HG03439 (cell line): Measurements from ENCODE around the gene AKT1S1.

ENCODE experiments used
- ATAC-seq: cut with Tn5 transposase; IDR thresholded peaks from one replicate; pipeline ENCODE4 v1.9.1; 2021; ENCODE audit warnings: mild to moderate bottlenecking, moderate library complexity; ENCODE audit not compliant: unreplicated experiment

Gene AKT1S1

GRCh38 chr19:49908480-49909420, 31.6 kb upstream of the AKT1S1 start:
- no peak for ATAC-seq

- ATAC-seq = no peak
Measured at GRCh38 chr19:49907745-49908446, 30.7 kb upstream of the AKT1S1 start.

DNA sequence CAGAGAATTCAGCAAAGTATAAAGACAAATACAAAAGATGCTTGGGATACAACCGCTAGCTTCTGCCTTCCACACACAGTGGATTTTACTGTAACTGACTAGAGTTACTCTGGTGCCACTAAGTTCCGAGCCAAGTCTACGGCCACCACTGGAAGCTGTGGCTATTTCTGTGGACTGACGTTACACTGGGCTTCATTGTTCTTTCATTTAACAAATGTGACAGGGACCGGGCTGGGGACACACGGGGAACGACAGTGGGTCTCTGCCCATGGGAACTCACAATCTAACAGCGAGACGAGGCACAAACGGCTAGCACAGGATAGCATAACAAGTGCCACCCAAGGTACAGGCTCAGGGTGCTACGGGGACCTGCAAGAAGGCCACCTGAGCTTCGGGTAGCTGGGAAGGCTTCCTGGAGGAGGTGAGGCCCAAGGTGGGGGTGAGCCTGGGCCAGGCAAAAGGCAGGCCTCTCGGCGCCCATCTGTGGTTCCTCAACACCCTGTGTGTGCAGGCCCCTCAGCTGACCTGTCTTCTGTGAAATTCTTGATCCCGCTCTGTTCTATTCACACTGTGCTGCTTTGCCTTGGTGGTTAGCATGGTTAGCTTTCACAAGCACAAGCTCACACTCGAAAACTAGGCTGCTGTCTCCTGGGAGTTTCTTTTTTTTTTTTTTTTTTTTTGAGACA, 29.9 kb upstream of the AKT1S1 start:
- ATAC-seq = no peak

DNA sequence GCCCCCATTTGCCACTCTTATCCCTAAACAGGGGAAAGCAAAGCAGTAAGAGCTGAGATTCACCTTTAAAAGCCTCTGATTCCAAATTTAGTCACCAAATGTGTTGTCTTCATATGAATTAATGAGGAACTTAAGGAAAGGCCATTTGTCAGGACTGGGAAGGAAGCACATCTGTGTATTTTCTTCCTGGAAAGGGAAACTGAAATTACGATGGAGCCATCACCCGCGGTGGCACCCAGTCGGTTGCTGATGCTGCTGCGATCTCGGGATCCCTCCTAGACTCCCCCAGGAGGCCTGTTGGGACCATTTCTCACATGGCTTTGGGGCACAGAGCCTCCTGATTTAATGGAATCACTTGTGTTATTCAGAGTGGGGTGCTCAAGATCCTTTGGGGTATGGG, 27.0 kb upstream of the AKT1S1 start:
- ATAC-seq = no peak

DNA sequence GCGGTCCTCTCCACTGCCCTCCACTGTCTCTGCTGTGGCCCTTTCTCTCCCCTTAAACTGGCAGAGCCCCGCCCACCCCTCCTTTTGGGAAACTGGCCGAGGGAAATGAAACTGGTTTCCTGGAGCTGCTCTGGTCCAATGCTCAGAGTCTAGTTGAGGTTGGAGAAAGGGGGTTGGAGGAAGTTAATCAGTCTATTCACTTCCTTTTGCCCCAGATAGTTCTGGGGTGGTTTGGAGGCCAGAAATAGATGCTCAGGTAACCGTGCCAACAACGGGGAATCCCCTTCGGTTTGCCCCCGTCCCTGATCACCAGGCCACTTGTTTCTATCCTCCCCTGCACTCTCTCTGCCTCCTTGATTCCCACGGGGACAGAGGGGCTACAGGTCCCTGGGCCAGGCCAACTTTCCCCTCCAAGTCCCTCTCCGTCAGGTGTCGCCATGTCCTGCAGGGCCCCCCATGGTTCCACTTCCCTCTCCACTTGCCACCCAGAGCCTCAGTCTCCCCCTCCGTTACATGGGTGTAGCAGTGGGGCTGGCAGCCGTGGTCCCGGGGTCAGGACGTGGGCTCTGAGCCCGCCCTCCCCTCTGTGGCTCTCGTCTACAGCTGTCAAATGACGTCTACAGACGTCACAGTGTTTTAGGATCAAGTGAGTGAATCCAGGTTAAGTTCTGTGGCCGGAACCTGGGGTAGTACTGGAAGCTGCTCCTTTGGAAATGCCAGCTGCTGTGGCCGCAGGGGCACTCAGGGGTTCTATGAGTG, 19.9 kb upstream of the AKT1S1 start, which contains the start of gene IL4I1:
IL4I1 (minus strand) TSS at position 25 of the 759 bp plus-strand sequence. CDS start 727 bp downstream, outside the sequence.
- peak; percentile 52 for ATAC-seq

GRCh38 chr19:49895566-49896297, 18.6 kb upstream of the AKT1S1 start:
- ATAC-seq = no peak

GRCh38 chr19:49894879-49895565, 17.9 kb upstream of the AKT1S1 start:
- no peak for ATAC-seq

- no peak for ATAC-seq
Measured at GRCh38 chr19:49894011-49894664, 17.0 kb upstream of the AKT1S1 start.

DNA sequence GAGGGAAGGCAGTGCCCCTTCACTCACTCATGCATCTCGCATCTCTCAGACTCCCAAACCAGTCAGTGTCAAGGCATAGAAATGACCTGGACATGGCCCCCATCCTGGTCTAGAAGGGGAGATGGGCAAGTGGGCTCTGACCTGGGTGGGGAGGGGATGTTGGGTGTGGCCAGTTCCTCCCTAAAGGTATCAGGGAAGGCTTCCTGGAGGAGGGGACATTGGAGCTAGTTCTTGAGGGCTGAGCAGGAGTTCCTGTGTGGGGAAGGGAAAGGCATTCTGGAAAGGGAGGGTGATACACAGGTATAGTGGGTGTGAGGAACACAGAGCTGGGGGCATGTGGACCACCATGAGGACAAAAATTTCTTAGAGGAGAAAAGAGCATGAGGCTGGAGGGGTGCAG, 15.6 kb upstream of the AKT1S1 start:
- no peak for ATAC-seq

DNA sequence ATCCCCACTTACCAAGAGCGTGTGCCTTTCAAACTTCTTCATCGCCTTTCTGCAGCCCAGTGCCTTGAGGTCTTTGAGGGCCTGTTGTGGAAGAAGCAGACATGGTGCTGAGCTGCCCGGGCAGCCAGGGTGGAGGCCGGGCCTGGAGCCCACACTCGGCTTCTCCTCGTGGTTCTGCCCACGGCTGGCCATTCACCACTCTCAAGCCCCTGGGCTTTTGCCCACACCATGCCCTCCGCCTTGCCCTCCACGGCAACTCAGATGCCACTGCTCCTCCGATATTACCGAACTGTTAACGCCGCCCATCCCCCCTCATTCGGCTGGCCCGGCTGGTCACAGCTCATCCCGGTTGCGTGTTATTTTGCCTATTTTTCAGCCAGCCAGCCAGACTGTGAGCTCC, 14.2 kb upstream of the AKT1S1 start:
- ATAC-seq = no peak

- ATAC-seq = no peak
Measured at GRCh38 chr19:49890349-49891311, 13.5 kb upstream of the AKT1S1 start.

DNA sequence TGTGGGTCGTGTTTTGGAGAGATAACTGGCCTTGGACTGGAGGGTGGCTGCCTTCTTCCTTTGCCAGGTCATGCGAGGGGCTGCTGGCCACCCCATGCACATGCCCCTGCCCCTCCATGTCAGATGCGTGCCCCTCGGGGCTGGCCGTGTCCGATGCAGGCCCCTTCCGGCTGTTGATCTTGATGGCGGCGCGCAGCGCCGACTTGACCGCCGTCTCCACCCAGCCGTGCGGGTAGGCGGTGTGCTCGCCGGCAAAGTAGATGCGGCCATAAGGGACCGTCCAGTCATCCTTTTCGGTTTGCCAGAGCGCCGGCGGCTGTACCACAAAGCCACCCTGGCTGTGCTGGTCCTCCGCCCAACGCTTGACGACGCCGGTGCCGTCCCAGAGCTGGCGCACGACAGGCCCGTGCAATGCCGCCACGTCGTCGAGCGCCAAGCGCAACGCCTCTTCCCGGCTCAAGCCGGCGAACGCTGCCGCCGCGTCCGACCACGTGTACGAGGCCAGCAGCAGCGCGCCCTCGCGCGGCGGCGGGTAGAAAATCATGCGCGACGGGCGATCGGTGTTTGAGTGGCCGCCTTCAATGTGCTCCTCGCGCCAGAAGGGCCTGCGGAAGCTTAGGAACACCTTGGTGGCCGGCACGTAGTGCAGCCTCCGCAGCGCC, 12.7 kb upstream of the AKT1S1 start:
- no peak for ATAC-seq

DNA sequence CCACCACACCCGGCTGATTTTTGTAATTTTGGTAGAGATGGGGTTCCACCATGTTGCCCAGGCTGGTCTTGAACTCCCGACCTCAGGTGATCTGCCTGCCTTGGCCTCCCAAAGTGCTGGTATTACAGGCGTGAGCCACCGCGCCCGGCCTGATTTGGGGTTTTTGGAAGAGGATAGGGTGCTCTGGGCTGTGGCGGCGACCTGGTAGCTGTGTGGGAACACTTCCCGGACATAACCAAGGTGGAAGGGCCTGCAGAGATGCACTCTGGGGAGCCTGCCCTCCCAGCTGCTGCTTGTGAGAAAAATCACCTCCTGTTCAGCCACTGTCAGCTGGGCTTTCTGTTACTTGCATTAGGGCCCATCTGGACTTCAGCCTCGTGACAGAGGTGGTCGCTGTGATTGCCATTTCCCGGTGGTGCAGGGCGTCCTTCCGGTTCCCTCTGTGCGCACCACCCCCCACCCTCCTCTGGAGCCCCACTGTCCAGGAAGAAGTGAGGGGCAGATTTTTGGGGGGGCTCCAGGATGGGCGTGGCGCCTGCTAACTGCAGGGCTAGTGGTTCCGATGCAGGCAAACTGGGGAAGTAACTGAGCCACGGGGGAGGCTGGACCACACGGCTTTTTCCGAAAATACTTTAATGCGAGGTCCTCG, 12.0 kb upstream of the AKT1S1 start:
- no peak for ATAC-seq

- ATAC-seq = no peak
Measured at GRCh38 chr19:49888510-49888824, 11.3 kb upstream of the AKT1S1 start.

- ATAC-seq = no peak
Measured at GRCh38 chr19:49887665-49888509, 10.7 kb upstream of the AKT1S1 start.
